ENCODE results near the gene NLRP3.
"Not testable (repeated sequence)": the region's sequence is repeated elsewhere in the genome, so short reads cannot be mapped to it uniquely, and the experiment has no call there.

Gene NLRP3

GRCh38 chr1:247453997-247454396, 38.0 kb downstream of the NLRP3 start:
- H3K27ac Mint-ChIP-seq, result no peak overlapping the region
- no peaks in the 10 kb centered on the region for H3K36me3 Mint-ChIP-seq (ENCODE audit: low read depth)
- peaks cover 5% of the 10 kb centered on the region for H3K27me3 Mint-ChIP-seq (ENCODE audit: low read depth)
- H3K4me1 Mint-ChIP-seq (ENCODE audit: low read depth), result no peaks in the 10 kb centered on the region
- H3K9me3 Mint-ChIP-seq, result no peaks in the 10 kb centered on the region
- H3K4me3 Mint-ChIP-seq, result no peak overlapping the region
- no peak for DNase-seq (ENCODE audit: low spot score)

GRCh38 chr1:247456021-247456420, 40.0 kb downstream of the NLRP3 start:
- no peaks in the 10 kb centered on the region for H3K36me3 Mint-ChIP-seq (ENCODE audit: low read depth)
- no peaks in the 10 kb centered on the region for H3K9me3 Mint-ChIP-seq
- H3K27me3 Mint-ChIP-seq (ENCODE audit: low read depth), result peaks cover 5% of the 10 kb centered on the region
- no peak overlapping the region for H3K4me3 Mint-ChIP-seq
- DNase-seq (ENCODE audit: low spot score), result no peak
- H3K27ac Mint-ChIP-seq, result no peak overlapping the region
- H3K4me1 Mint-ChIP-seq (ENCODE audit: low read depth), result no peaks in the 10 kb centered on the region

- no peak overlapping the region for H3K4me3 Mint-ChIP-seq
- no peaks in the 10 kb centered on the region for H3K4me1 Mint-ChIP-seq (ENCODE audit: low read depth)
- H3K27ac Mint-ChIP-seq, result no peak overlapping the region
- no peaks in the 10 kb centered on the region for H3K36me3 Mint-ChIP-seq (ENCODE audit: low read depth)
- no peaks in the 10 kb centered on the region for H3K9me3 Mint-ChIP-seq
- peaks cover 5% of the 10 kb centered on the region for H3K27me3 Mint-ChIP-seq (ENCODE audit: low read depth)
- no peak for DNase-seq (ENCODE audit: low spot score)
Measured at GRCh38 chr1:247456914-247457639, 41.1 kb downstream of the NLRP3 start.

GRCh38 chr1:247459507-247459906, 43.5 kb downstream of the NLRP3 start:
- H3K4me3 Mint-ChIP-seq, result no peak overlapping the region
- no peak overlapping the region for H3K27ac Mint-ChIP-seq
- H3K4me1 Mint-ChIP-seq (ENCODE audit: low read depth), result no peaks in the 10 kb centered on the region
- H3K27me3 Mint-ChIP-seq (ENCODE audit: low read depth), result peaks cover 5% of the 10 kb centered on the region
- no peaks in the 10 kb centered on the region for H3K9me3 Mint-ChIP-seq
- DNase-seq (ENCODE audit: low spot score), result no peak
- H3K36me3 Mint-ChIP-seq (ENCODE audit: low read depth), result no peaks in the 10 kb centered on the region

- no peaks in the 10 kb centered on the region for H3K9me3 Mint-ChIP-seq
- H3K27ac Mint-ChIP-seq, result no peak overlapping the region
- H3K4me3 Mint-ChIP-seq, result no peak overlapping the region
- no peaks in the 10 kb centered on the region for H3K4me1 Mint-ChIP-seq (ENCODE audit: low read depth)
- no peak for DNase-seq (ENCODE audit: low spot score)
- no peaks in the 10 kb centered on the region for H3K36me3 Mint-ChIP-seq (ENCODE audit: low read depth)
- no peaks in the 10 kb centered on the region for H3K27me3 Mint-ChIP-seq (ENCODE audit: low read depth)
Measured at GRCh38 chr1:247465796-247466195, 49.8 kb downstream of the NLRP3 start.

GRCh38 chr1:247467129-247467528, 51.2 kb downstream of the NLRP3 start:
- DNase-seq (ENCODE audit: low spot score), result no peak
- H3K36me3 Mint-ChIP-seq (ENCODE audit: low read depth), result no peaks in the 10 kb centered on the region
- no peaks in the 10 kb centered on the region for H3K4me1 Mint-ChIP-seq (ENCODE audit: low read depth)
- no peak overlapping the region for H3K27ac Mint-ChIP-seq
- H3K27me3 Mint-ChIP-seq (ENCODE audit: low read depth), result no peaks in the 10 kb centered on the region
- no peaks in the 10 kb centered on the region for H3K9me3 Mint-ChIP-seq
- no peak overlapping the region for H3K4me3 Mint-ChIP-seq

GRCh38 chr1:247468481-247469140, 52.6 kb downstream of the NLRP3 start:
- H3K9me3 Mint-ChIP-seq, result no peaks in the 10 kb centered on the region
- H3K4me1 Mint-ChIP-seq (ENCODE audit: low read depth), result no peaks in the 10 kb centered on the region
- no peak for DNase-seq (ENCODE audit: low spot score)
- H3K36me3 Mint-ChIP-seq (ENCODE audit: low read depth), result no peaks in the 10 kb centered on the region
- H3K4me3 Mint-ChIP-seq, result no peak overlapping the region
- no peaks in the 10 kb centered on the region for H3K27me3 Mint-ChIP-seq (ENCODE audit: low read depth)
- no peak overlapping the region for H3K27ac Mint-ChIP-seq

GRCh38 chr1:247469141-247469535, 53.2 kb downstream of the NLRP3 start:
- H3K4me3 Mint-ChIP-seq, result no peak overlapping the region
- no peaks in the 10 kb centered on the region for H3K27me3 Mint-ChIP-seq (ENCODE audit: low read depth)
- DNase-seq (ENCODE audit: low spot score), result no peak
- no peak overlapping the region for H3K27ac Mint-ChIP-seq
- no peaks in the 10 kb centered on the region for H3K4me1 Mint-ChIP-seq (ENCODE audit: low read depth)
- H3K36me3 Mint-ChIP-seq (ENCODE audit: low read depth), result no peaks in the 10 kb centered on the region
- H3K9me3 Mint-ChIP-seq, result no peaks in the 10 kb centered on the region

GRCh38 chr1:247470942-247471429, 55.0 kb downstream of the NLRP3 start:
- not testable (repeated sequence) for H3K4me1 Mint-ChIP-seq (ENCODE audit: low read depth); H3K36me3 Mint-ChIP-seq (ENCODE audit: low read depth); H3K9me3 Mint-ChIP-seq; H3K27me3 Mint-ChIP-seq (ENCODE audit: low read depth); H3K27ac Mint-ChIP-seq; DNase-seq (ENCODE audit: low spot score); H3K4me3 Mint-ChIP-seq

GRCh38 chr1:247471445-247472016, 55.6 kb downstream of the NLRP3 start:
- DNase-seq (ENCODE audit: low spot score), result no peak
- Mint-ChIP-seq H3K27ac (no peak overlapping the region), H3K9me3 (no peaks in the 10 kb centered on the region), H3K27me3 (ENCODE audit: low read depth) (no peaks in the 10 kb centered on the region), H3K4me1 (ENCODE audit: low read depth) (no peaks in the 10 kb centered on the region), H3K4me3 (no peak overlapping the region), H3K36me3 (ENCODE audit: low read depth) (no peaks in the 10 kb centered on the region)

GRCh38 chr1:247472035-247472434, 56.1 kb downstream of the NLRP3 start:
- H3K36me3 Mint-ChIP-seq (ENCODE audit: low read depth), result no peaks in the 10 kb centered on the region
- DNase-seq (ENCODE audit: low spot score), result no peak
- H3K4me1 Mint-ChIP-seq (ENCODE audit: low read depth), result no peaks in the 10 kb centered on the region
- H3K4me3 Mint-ChIP-seq, result no peak overlapping the region
- H3K27ac Mint-ChIP-seq, result no peak overlapping the region
- H3K27me3 Mint-ChIP-seq (ENCODE audit: low read depth), result no peaks in the 10 kb centered on the region
- H3K9me3 Mint-ChIP-seq, result no peaks in the 10 kb centered on the region

- H3K36me3 Mint-ChIP-seq (ENCODE audit: low read depth), result no peaks in the 10 kb centered on the region
- H3K9me3 Mint-ChIP-seq, result no peaks in the 10 kb centered on the region
- H3K27ac Mint-ChIP-seq, result no peak overlapping the region
- DNase-seq (ENCODE audit: low spot score), result no peak
- no peaks in the 10 kb centered on the region for H3K4me1 Mint-ChIP-seq (ENCODE audit: low read depth)
- no peaks in the 10 kb centered on the region for H3K27me3 Mint-ChIP-seq (ENCODE audit: low read depth)
- no peak overlapping the region for H3K4me3 Mint-ChIP-seq
Measured at GRCh38 chr1:247474367-247474766, 58.4 kb downstream of the NLRP3 start.

GRCh38 chr1:247475793-247476192, 59.8 kb downstream of the NLRP3 start:
- Mint-ChIP-seq H3K9me3 (no peaks in the 10 kb centered on the region), H3K4me3 (no peak overlapping the region), H3K4me1 (ENCODE audit: low read depth) (no peaks in the 10 kb centered on the region), H3K27me3 (ENCODE audit: low read depth) (no peaks in the 10 kb centered on the region), H3K27ac (no peak overlapping the region), H3K36me3 (ENCODE audit: low read depth) (no peaks in the 10 kb centered on the region)
- no peak for DNase-seq (ENCODE audit: low spot score)

- not testable (repeated sequence) for H3K4me3 Mint-ChIP-seq; H3K36me3 Mint-ChIP-seq (ENCODE audit: low read depth); H3K27me3 Mint-ChIP-seq (ENCODE audit: low read depth); DNase-seq (ENCODE audit: low spot score); H3K9me3 Mint-ChIP-seq; H3K27ac Mint-ChIP-seq; H3K4me1 Mint-ChIP-seq (ENCODE audit: low read depth)
Measured at GRCh38 chr1:247476328-247477058, 60.5 kb downstream of the NLRP3 start.
